Measurements from ENCODE around the gene CTNNAL1.

Gene CTNNAL1

DNA sequence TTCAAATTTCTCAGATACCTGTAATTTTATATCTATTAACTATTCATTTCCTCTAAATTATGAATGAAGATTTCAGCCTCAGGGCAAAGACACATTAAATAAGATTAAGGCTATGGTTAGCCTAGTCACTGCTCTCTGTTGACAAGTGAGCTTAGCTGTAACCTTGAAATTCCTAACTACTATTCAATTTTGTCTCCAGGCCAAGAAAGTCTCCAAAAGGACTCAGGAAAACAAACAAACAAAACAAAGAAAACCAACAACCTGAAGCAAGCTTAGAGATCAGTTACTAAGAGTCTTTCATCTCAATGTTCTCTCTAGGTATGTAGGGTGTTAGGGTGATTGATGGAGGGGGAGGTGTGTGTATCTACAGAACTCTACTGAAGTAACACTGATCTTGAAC is 9.6 kb upstream of the CTNNAL1 start:
- no peak for DNase-seq

DNA sequence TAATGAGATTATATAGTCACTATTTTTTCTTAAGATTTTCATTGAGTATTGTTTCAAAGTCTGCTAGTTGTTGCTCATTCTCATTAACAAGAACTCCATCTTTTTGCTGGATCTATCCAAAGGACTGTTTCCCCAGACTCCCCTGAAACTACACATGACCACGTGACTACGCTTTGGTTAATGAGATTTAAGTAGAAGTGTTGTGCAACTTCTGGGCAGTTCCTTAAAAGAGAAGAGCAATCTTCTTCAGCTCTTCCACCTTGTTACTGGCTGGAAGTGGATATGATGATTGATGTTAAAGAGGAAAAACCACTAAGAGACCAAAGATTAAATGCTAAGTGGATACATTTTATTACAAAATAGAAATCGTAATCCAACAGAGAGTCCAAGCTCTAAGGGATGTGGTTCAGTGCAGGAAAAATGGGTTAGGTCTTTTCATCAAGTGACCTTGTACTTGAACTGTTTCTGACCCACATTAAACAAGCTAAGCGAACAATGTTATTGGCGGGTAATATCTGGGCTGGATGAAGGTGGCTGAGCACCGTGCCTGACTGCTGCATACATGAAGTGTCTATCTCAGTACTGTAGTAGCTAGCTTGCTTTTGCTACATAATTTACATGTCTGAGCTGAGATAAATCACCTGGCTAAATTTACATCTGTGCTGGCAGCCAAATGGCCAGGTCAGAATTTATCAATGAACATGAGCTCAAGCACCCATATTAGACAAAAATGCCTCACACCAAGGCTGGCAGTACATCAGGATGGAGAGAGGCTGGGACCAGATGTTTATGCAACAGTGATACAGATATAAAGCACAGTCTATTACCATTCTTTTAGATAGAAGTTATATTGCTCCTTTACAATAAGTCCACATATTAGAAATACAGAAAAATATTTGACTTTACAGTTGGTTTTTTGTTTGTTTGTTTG is 7.5 kb upstream of the CTNNAL1 start:
- DNase-seq, result no peak

DNA sequence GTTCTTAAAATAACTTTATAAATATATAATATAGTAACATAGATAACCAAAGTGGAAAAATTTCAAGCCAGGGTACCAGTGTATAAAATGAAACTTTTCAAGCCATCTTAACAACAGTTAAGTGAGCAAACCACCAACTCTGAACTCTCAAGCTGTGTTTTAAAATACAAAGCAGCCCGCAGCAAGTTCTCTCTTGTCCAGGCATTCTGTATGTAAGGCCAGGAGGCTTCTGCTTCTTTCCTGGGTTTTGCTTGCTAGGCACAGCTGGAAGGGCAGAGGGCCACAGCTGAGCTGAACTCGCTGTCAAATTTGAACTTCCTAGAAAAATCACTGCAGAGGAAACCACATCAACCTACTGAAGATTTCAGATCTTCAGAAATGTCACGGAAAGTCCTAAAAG is 6.8 kb upstream of the CTNNAL1 start:
- DNase-seq, result no peak

GRCh38 chr9:109019420-109019819 is 6.1 kb upstream of the CTNNAL1 start:
- DNase-seq, result no peak

DNA sequence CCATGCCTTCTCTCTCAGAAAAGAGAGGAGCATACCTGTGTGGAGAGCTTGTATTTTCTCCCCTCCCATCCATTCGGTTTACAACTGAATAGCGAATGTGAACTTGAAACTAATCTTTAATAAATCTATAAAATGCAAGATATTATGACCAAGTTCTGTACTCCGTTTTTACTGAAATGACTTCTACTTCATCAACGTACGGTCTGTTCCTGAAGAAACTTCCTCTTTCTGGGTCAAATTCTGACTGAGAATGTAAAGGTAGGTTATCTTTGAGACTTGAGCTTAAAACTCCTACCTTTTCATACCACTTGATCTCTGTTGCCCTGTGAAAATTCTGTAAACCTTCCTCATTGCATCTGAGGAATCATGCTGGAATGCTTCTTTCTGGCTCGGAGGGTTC is 4.2 kb upstream of the CTNNAL1 start:
- DNase-seq, result no peak

- DNase-seq, result no peak
Observed at GRCh38 chr9:109017061-109017460, 3.8 kb upstream of the CTNNAL1 start.

DNA sequence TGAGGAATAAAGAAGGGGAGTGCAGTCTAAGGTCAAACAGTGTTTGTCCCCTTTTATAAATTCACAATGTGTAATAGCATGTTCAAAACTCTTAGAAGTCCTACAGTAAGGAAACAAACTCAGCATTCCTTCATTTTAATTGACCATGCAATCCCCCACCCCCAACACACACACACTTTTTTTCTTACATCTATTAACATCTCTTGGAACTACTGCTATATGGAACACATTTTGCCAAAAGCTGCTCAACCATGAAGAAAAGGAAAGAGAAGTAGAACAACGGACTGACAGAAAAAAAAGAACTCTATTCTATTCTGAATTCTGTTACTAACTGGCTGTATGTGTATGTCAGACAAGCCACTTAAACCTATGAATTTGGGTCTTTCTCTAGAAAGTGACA is 2.8 kb upstream of the CTNNAL1 start:
- no peak for DNase-seq

DNA sequence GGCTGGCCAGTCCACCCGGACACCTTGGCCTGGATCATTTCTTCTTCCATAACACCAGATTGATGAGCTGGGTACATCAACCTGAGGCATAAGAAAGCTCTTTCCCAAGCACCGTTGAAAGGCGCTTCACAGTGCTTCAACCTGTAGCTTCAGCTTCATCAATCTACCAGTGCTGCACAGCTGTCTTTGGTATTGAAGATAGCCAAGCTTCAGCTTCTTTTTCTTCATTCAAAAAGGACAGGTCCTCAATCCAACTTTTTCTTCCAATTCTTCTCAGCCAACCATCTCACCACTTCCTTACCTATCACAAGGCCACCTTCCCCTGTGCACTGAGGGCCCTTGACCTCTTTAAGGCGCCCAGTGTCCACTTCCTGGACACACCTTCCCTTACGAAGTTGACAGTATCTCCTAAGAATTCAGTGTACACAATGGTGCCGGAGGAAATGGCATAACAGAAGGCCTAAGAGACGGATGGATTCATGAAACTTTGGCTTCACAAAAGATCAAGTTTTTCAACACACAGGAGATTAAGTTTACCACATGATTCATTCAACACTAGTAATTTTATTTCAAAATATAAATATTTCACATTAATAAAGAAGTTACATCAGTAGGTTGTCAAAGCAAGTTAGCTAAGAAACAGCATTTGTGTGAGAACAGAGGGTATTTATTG is 1.4 kb upstream of the CTNNAL1 start:
- DNase-seq, result peak in 1 of 2 donors; percentile 7

DNA sequence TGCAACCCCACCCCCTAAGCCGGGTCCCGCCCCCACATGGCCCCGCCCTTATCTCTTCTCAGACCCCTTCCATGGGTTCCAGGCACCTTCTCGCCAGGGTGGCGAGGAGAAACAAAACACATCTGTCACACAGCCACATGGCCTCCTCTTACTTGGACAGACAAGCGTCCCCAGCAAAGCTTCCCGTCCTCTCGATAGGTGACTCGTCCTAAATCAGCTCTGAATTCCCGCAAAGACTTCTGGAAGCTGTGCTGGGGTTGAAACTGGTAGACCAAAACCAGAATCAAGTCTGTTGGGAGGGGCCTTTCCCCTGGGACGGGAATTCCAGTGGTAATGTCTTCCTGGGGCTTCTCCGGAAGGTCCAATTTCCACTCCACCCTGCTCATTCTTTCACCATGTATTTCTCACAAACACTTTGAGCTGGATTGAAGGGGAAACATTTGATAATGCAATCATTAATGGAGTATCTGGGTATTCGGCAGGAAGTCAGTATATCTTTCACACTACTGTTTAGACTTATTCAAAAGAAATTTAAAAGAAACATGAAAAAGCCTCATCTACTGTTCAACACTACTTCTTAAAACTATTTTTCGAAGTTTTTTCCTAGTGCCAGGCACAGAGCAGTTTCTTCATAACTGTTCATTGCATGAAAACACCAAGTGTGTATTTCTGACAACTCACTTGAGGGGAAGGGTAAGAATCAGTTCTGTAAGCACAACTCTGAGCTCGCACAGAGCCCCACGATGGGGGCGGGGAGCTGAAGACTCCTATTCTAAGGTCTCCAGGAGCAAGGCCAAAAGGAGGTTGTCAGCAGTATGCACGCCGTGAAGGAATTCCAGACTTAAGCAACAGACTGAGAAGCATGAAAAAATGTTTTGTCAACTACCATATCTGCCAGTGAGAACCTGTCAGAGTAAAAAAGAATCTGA is 644 bp upstream of the CTNNAL1 start:
- no peak for DNase-seq

DNA sequence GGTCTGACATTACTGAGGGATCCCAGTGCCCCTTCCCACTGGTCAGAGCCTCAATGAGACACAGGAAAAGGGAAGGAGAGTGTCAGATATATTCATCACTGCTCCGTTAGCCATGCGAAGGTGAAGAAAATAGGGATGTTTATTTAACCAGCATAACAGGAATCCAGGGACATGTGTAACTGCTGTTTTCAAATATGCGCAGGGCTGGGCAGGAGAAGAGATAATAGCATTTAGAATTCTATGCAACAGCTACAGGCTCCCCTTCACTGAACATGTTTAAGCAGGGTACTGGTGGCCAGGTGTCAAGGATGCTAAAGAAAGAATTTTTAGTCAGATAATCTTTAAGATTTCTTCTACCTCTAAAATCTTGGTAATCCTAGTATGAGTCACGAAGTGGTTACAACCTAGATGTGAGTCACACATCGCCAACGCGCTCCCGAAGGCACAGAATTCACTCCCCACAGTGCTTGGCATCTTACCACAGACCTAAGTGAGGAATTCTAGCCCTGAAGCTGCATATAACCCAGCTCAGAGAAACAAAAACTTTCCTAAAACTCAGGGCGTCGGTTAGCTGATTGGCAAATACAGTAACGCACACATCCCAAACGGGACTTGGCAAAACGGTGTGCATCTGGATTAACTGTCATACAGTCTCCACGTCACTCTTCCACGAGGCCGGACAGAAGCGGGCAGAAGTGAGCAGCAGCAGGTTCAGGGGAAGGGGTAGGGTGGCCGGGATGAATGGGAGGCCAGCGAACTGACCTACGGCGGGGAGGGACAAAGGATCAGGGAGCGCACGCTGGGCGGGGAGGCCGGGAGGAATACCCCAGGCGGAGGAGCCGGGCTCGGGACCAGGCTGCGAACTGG is 1.1 kb downstream of the CTNNAL1 start:
- peak; percentile 29 to 48 for DNase-seq

DNA sequence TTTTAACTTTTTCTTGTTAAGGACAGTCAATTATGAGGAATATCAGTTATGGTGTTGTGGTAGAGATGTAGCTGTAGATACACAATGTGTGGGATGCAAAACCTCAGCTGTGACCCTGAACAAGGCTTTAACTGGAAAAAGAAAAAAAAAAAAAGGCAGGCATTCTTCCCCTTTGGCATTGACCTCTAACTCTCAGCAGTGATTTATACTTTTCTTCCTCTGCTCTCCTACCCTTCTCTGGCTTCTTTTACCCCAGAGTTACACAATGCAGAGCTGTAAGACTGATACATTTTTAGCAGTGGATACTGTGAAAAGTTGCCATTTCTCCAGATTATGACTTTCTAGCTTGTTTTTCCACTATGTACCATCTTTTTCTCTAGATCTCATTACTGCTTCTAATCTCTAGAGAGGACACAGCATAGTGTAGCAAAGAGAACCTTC is 2.0 kb downstream of the CTNNAL1 start:
- DNase-seq, result no peak

DNA sequence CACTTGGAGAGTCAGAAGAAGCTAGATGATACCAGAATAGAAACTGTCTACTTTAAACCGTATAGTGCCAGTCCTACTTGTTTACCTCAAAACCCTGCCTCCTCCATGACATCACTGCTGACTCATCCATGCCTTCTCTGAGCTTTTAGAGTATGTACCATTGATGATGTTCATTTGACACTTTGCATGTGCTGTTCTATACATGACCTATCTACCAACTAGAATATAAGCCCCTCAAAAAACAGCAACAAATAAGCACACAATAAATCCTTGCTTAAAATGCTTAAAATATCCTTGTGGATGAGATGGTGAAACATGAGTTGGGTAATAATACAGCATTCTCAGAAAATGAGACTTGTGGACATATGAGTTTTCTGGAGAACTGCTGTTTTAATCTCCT is 2.6 kb downstream of the CTNNAL1 start:
- DNase-seq, result peak; percentile 50 to 58

- no peak for DNase-seq
Observed at GRCh38 chr9:109005678-109006077, 7.6 kb downstream of the CTNNAL1 start.

GRCh38 chr9:109003116-109003515 is 10.2 kb downstream of the CTNNAL1 start:
- DNase-seq, result no peak

GRCh38 chr9:109002141-109002540 is 11.2 kb downstream of the CTNNAL1 start:
- DNase-seq, result no peak

- DNase-seq, result no peak
Observed at GRCh38 chr9:109001275-109001676, 12.0 kb downstream of the CTNNAL1 start.

GRCh38 chr9:108997112-108997511 is 16.2 kb downstream of the CTNNAL1 start:
- no peak for DNase-seq

DNA sequence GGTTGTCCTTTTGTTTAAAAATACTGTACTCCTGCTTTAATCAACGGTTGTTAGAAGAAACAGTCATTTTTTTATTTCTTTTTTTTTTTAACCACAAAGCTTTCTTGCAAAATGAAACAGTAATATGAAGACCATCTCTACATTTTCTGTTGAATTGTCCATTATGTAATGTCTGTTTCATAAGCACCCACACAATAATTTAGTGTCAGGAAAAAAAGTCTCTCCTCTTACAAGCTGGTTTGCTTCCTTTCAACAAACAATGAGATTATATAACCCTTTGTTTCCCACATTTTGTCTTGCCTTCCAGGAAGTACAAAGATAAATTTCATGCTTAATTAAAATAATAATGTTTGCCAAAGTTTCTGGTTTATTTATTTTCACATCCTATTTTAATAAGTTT is 16.7 kb downstream of the CTNNAL1 start:
- no peak for DNase-seq

GRCh38 chr9:108994695-108995094 is 18.6 kb downstream of the CTNNAL1 start:
- DNase-seq, result peak in 1 of 2 donors; percentile 16

- DNase-seq, result no peak
Observed at GRCh38 chr9:108991479-108991878, 21.8 kb downstream of the CTNNAL1 start.

- DNase-seq, result no peak
Observed at GRCh38 chr9:108983885-108984284, 29.4 kb downstream of the CTNNAL1 start.

GRCh38 chr9:108980893-108981292 is 32.4 kb downstream of the CTNNAL1 start:
- no peak for DNase-seq
